DLD1 (cell line): ENCODE results near the gene TTC39C.

Experiments
- in situ Hi-C: cut with HindIII; loops from 2 replicates; pipeline ENCODE4 v1.10.0; 2017; ENCODE audit warnings: low sequenced_read_pairs

TTC39C gene

GRCh38 chr18:23990474-23991410 lies 23.8 kb upstream of the TTC39C start:
- in situ Hi-C loops: loop anchor here (5.0 kb wide), 1 partner anchor 87 kb away; no protein-coding TSS in a partner anchor

- in situ Hi-C loops: loop anchor here (5.0 kb wide), 1 partner anchor 85 kb away; no protein-coding TSS in a partner anchor
Observed at GRCh38 chr18:23992089-23992940, 22.2 kb upstream of the TTC39C start.

- in situ Hi-C loops: loop anchor here (5.0 kb wide), 1 partner anchor 84 kb away; no protein-coding TSS in a partner anchor
Observed at GRCh38 chr18:23992941-23993280, 21.6 kb upstream of the TTC39C start.

- in situ Hi-C loops: loop anchor here (5.0 kb wide), 1 partner anchor 83 kb away; no protein-coding TSS in a partner anchor
Observed at GRCh38 chr18:23994361-23994902, 20.1 kb upstream of the TTC39C start.

GRCh38 chr18:23995180-23995579 lies 19.4 kb upstream of the TTC39C start:
- in situ Hi-C loops: no loop called here

- in situ Hi-C loops: no loop called here
Observed at GRCh38 chr18:23998018-23998417, 16.5 kb upstream of the TTC39C start.

GRCh38 chr18:23998820-23999219 lies 15.7 kb upstream of the TTC39C start:
- in situ Hi-C loops: no loop called here

GRCh38 chr18:24000613-24001490 lies 13.7 kb upstream of the TTC39C start:
- in situ Hi-C loops: no loop called here

GRCh38 chr18:24002479-24002878 lies 12.1 kb upstream of the TTC39C start:
- in situ Hi-C loops: no loop called here

DNA sequence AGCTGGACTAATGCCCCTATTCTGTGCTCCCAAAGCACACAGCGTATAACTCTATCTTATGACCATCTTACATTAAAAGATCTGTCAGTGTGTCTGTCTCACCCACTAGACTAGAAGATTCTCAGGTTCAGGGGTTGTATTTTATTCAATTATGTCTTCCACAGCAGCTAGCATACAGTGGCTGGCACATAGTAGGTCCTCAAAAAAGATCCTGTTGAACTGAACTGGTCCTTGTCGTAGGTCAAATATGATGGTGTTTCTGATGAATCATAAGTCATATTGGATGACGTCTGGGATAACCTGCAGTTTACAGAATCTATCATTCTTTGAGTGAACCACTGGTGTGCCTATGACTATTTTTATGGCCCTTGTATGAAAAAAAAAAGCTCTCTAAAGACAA lies 11.3 kb upstream of the TTC39C start:
- in situ Hi-C loops: no loop called here

- in situ Hi-C loops: no loop called here
Observed at GRCh38 chr18:24003903-24004640, 10.5 kb upstream of the TTC39C start.

DNA sequence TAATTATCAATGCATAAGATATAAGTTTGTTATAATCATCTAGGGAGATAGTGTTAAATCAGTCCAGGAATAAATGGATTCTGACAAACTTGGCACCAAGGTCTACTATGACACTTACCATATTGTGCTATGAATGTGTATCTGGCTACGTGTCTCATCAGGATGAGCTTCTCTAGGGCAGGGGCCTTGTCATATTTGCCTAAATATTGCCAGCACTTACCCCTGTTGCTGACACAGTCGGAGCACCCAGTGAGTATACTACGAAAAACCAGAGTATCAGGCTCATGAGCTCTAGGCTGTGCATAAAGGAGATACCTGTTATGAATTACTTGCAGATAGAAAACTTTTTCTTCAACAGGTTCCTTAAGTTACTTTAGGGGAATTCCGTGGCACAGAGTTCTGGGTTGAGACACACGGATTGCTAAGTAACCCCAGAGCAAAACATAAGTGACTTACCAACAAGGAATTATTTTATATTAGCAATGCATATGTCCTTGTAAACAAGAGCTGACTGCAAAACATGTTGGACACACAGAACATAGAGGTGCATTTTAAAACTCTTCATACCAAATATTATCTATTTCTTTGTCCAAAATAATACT lies 7.7 kb upstream of the TTC39C start:
- in situ Hi-C loops: no loop called here

DNA sequence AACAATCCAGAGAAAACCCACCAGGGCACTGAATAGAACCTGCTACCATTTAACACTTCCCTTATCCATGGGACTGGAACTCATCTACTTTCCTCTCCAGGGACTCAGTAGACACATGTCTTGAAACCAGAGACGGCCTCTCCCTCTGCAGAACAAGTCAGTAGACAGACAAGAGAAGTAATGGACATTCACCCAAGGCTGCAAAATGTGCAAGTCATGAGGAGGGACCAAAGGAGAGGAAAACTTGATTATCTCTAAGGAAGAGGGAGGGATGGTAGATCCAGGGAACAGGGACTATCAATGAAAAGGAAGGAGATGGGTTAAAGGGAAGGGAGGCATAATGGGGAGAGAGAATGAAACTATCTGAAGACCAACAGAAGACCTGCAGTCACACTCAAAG lies 5.3 kb upstream of the TTC39C start:
- in situ Hi-C loops: no loop called here

DNA sequence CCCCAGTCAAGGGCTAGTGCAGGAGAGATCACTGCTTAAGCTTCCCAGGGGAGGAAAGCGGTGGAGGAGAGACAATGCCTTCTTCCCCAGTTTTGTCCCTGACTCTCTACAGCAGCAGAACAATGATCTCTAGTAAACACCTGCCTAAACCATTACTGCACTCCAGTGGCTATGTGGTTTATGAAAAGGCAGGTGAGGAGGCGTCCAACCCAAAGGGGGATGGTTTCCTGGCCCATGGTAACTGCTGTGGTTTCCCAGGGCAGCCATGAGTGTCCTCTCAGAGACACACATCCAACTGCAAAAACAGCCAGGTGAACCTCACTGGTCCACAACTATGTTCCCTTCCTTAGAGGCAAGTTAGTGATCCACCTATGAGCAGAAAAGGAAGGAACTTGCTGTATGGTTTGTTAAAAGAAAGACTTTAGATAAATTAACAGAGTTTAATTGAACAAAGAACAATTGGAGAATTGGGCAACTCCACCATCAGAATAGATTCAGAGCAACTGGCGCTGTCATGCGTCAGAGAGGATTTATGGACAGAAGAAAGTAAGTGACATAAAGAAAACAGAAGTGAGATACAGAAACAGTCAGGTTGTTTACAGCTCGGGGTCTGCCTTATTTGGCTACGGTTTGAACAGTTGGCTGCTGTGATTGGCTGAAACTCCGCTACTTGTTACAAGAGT lies 4.8 kb upstream of the TTC39C start:
- in situ Hi-C loops: no loop called here

DNA sequence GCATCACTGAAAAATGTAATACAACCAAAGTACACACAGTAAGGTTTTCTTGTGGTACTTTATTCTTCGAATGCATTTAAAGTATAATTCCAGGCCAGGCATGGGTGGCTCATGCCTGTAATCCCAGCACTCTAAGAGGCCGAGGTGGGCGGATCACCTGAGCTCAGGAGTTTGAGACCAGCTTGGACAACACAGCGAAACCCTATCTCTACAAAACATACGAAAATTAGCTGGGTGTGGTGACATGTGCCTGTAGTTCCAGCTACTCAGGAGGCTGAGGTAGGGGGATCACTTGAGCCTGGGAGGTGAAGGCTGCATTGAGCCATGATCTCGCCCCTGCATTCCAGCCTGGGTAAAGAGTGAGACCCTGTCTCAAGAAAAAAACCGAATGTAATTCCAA lies 3.9 kb upstream of the TTC39C start:
- in situ Hi-C loops: no loop called here

- in situ Hi-C loops: no loop called here
Observed at GRCh38 chr18:24011123-24011917, 3.2 kb upstream of the TTC39C start.

DNA sequence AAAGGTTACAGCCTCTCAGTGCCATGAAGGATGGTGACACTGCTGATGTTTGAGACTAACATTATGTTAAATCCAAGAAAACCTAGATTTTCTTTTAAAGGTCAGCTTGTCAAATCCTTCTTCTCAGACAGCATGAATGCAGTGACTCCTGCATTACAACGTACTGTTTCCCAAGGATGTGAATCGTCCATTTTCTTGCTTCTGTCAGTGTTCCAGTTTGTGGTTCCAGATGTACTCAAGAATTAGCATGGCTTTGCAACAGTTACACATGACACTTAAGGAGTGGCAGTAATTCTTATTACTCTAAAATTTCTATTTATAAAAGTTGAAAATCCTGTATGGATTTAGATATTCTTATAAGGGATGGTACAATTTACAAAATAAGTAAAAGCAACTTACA lies 1.5 kb upstream of the TTC39C start:
- in situ Hi-C loops: no loop called here
